Posterior vena cava (tissue), 2 donors: Measurements from ENCODE around the gene COMMD10. TPM values are rescaled to one million over a fixed set of nuclear protein-coding genes. Genes with fewer than 3 reads are reported as not detected.

Source experiments
- DNase-seq: peaks from one replicate; pipeline ENCODE4 v3.0.0-alpha.2; 2020; ENCODE audit warnings: low spot score
- intact Hi-C, 2 donors: fragments of 100-400 bp; cut with DNase I; formaldehyde crosslinking; loops; one replicate each; pipeline versions ENCODE4 v1.14.1 to v1.14.2; 2022 to 2023
- total RNA-seq, 2 donors: library from RNA; stranded (reverse); fragmentation: NEBNext Ultra II Directional; extraction: Animal tissue kit (Norgen Biotek cat#: 25700); gene quantifications; one replicate each; pipeline ENCODE4 v1.2.1, GENCODE V29; 2021
- donor health status: DM: yes; HTN: yes; CAD: no.
- donor health status: DM: yes; HTN: yes; CAD: no.

Gene COMMD10
- total RNA-seq, 2 donors from 2014 or later = 34.4 to 35.9 TPM

- DNase-seq = no peak
- intact Hi-C loops = no loop called here
Measured at GRCh38 chr5:116274251-116274650, 189.4 kb downstream of the COMMD10 start.

- no peak for DNase-seq
- intact Hi-C loops = no loop called here
Measured at GRCh38 chr5:116275282-116275681, 190.5 kb downstream of the COMMD10 start.

- intact Hi-C loops = no loop called here
- DNase-seq = no peak
Measured at GRCh38 chr5:116276952-116277351, 192.1 kb downstream of the COMMD10 start.

- no peak for DNase-seq
- intact Hi-C loops = no loop called here
Measured at GRCh38 chr5:116280149-116280803, 195.5 kb downstream of the COMMD10 start.

GRCh38 chr5:116281309-116281708, 196.5 kb downstream of the COMMD10 start:
- DNase-seq = no peak
- intact Hi-C loops = no loop called here

- intact Hi-C loops = no loop called here
- DNase-seq = no peak
Measured at GRCh38 chr5:116288524-116288923, 203.7 kb downstream of the COMMD10 start.

GRCh38 chr5:116289276-116289675, 204.5 kb downstream of the COMMD10 start:
- intact Hi-C loops = no loop called here
- DNase-seq = no peak

GRCh38 chr5:116291271-116291670, 206.4 kb downstream of the COMMD10 start:
- DNase-seq = no peak
- intact Hi-C loops = no loop called here

- DNase-seq = no peak
- intact Hi-C loops = no loop called here
Measured at GRCh38 chr5:116292321-116292720, 207.5 kb downstream of the COMMD10 start.

GRCh38 chr5:116296335-116297072, 211.7 kb downstream of the COMMD10 start:
- intact Hi-C loops = no loop called here
- no peak for DNase-seq

- intact Hi-C loops = no loop called here
- DNase-seq = no peak
Measured at GRCh38 chr5:116297296-116297814, 212.5 kb downstream of the COMMD10 start.

GRCh38 chr5:116299746-116300640, 215.2 kb downstream of the COMMD10 start:
- DNase-seq = no peak

GRCh38 chr5:116301110-116301509, 216.3 kb downstream of the COMMD10 start:
- intact Hi-C loops = no loop called here
- no peak for DNase-seq

More at GRCh38 chr5:116299746-116300640, 215.2 kb downstream of the COMMD10 start:
- intact Hi-C loops = no loop called here

GRCh38 chr5:116303340-116303739, 218.5 kb downstream of the COMMD10 start:
- intact Hi-C loops = no loop called here
- no peak for DNase-seq

GRCh38 chr5:116303810-116304209, 219.0 kb downstream of the COMMD10 start:
- intact Hi-C loops = no loop called here
- no peak for DNase-seq

GRCh38 chr5:116305899-116306298, 221.1 kb downstream of the COMMD10 start:
- no peak for DNase-seq
- intact Hi-C loops = no loop called here

GRCh38 chr5:116306846-116307245, 222.0 kb downstream of the COMMD10 start:
- DNase-seq = no peak
- intact Hi-C loops = no loop called here

GRCh38 chr5:116308391-116308790, 223.6 kb downstream of the COMMD10 start:
- no peak for DNase-seq
- intact Hi-C loops = no loop called here

GRCh38 chr5:116313366-116313765, 228.5 kb downstream of the COMMD10 start:
- intact Hi-C loops = no loop called here
- no peak for DNase-seq

GRCh38 chr5:116315531-116315930, 230.7 kb downstream of the COMMD10 start:
- DNase-seq = no peak
- intact Hi-C loops = no loop called here
